NCI-H2107 (cell line): ENCODE measurements around the gene MRPL20.
"Not testable (repeated sequence)": the region's sequence is repeated elsewhere in the genome, so short reads cannot be mapped to it uniquely, and the experiment has no call there.

Experiments used
- DNase-seq: peaks from one replicate; lab custom pipeline; 2025; lab: John Stamatoyannopoulos, UW

Gene MRPL20

DNA sequence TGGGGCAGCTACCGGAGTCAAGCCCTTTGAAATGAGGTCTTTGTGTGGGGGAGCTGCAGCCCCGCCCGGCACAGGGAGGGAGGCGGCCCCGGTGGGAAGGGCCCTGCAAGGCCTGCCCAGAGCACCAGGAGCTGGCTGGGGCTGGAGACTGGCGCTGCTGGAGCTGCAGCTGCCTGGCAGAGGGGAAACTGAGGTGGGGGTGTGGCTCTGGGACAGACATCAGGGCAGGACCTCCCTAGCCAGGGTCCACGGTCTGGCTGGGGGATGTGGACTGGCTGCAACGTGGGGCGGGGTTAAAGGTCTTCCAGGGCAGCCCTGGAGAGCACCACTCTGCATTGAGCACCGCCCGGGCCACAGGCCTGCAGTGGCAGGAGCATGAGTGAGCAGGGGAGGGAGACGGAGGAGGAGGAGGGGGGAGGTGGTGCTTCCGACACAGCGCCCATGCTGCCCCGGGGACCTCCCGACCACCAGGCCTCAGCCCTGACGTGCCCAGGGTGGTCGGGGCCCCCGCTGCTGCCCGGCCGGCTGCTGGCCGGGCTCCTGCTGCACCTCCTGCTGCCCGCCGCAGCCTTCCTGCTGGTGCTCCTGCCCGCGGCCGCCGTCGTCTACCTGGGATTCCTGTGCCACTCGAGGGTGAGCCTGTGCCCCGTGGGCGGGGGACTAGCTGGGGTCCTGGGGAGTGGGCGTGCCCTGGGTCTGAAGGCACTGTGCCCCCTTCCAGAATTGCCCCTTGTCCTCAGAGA lies 18.8 kb upstream of the MRPL20 start:
- DNase-seq: no peak

DNA sequence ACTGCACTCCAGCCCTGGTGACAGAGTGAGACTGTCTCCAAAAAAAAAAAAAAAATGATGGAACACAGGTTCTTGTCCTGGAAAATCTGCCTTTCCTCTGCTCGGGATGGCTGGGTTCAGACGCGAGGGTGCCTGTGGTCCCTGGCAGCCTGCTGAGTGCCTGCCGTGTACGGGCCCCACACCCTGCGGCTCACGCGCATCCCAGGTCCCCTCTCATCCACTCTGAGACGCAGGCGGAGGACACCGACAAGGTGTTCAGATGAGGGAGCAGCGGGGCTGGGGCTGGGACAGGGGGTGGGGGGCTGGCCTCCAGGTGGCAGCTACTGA lies 18.3 kb upstream of the MRPL20 start:
- DNase-seq: no peak

DNA sequence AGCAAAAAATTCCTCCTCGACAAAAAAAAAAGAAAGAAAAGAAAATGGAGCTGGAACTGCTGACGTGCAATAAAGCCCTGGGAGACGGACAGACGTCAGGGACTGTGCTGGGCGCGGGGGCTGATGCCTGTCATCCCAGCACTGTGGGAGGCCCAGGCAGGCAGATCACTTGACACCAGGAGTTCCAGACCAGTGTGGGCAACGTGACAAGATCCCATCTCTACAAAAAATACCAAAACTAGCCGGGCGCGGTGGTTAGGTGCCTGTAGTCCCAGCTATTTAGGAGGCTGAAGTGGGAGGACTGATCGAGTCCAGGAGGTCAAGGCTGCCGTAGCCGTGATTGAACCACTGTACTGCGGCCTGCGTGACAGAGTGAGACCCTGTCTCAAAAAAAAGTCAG lies 17.6 kb upstream of the MRPL20 start:
- DNase-seq: no peak

DNA sequence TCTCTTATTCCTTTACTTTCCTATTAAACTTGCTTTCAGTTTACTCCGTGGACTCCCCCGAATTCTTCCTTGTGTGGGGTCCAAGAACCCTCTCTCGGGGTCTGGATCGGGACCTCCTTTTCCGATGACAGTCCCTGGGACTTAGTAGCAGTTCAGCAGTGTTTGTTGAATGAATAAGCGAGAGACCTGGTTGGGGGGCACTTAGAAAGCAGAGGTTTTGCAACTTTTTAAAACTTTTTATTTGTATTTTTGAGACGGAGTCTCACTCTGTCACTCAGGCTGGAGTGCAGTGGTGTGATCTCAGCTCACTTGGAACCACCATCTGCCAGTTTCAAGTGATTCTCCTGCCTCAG lies 16.1 kb upstream of the MRPL20 start:
- no peak for DNase-seq

DNA sequence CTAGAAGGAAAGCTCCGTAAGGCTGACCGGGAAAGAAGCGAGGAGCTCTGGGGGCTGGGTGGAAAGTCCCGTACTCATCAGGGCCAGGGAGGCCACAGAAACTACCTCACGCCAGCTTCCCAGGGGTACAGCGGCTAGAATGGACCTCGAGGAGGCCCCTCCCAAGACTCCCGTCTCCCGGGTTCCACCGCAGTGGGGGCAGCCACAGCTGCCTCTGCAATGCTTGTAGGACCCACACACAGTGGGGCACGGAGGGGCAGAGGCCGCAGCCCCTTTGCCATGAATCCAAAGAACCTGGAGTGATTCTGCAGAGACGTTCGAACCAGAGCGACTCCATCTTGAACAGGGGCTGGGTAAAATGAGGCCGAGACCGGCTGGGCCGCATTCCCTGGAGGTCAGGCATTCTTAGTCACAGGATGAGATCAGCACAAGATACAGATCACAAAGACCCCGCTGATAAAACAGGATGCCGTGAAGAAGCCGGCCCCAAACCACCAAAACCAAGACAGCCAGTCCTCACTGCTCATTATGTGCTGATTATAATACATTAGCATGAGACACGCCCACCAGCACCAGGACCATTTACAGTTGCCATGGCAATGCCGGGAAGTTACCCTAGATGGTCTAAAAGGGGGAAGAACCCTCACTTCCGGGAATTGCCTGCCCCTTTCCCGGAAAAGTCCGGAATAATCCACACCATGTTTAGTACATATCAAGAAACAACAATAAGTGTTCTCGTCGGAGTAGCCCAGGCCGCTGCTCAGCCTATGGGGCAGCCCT lies 15.6 kb upstream of the MRPL20 start:
- no peak for DNase-seq

DNA sequence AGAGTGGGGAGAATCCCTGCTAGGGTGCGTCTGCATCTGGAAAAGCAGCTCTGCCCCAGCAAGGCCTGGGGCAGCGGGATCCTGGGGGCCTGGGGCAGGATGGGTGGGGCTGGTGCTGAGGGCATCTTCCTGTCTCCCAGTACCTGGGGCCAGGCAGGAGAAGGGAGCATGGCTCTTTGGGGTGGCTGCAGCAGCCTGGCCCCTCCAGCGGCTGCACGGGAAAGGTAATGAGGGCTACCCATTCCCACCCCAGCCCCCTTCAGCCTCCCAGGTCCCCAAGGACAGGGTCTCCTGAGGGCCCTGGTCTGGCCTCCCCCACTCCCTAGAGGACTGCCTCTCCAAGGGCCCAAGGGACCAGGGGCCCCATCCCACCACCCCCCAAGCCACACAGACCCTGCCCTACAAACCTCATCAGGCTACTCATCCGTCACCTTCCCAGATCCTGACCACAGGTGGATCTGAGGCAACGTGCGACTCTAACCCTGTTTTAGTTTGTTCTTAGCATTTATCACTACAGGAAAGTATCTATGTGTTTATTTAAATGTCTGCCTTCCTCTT lies 14.9 kb upstream of the MRPL20 start:
- DNase-seq: no peak

DNA sequence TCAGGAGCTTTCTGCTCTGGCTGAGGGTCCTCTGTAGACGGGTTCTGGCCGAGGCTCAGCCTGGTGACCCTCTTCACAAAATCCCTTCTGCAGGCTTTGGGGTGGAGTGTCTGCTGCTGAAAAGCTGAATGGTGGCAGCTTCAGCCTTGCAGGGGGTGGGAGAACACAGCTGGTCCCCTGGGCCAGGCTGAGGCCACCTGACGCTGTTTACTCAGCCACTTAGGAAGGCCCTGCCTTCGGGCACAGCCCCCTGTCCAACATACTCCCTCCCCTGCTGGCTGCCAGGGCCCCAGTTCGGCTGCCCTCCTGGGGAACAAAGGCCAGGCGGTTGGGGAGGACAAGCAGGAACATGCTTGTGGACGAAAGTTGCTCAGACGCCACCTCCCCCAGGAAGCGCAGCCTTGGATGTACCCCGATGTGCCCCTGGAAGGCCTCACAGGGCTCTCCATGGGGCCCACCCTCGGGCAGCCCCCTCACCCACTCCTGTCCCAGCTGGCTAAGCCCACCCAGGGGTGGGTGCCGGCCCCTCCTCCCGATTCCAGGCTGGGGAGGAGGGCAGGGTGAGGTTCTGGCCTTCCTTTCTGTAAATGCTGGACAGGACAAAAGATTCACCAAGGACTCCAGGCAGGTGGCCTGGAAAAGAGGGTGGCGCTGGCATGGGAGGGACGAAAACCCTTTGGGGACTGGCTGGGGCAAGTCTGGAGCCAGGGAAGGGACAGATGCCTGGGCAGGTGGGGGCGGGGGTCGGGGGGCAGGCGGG lies 14.2 kb upstream of the MRPL20 start, which contains the start of gene ANKRD65:
ANKRD65 (minus strand) TSS at position 130 of the 760 bp plus-strand sequence. CDS start 271 bp downstream, outside the sequence.
- no peak for DNase-seq

DNA sequence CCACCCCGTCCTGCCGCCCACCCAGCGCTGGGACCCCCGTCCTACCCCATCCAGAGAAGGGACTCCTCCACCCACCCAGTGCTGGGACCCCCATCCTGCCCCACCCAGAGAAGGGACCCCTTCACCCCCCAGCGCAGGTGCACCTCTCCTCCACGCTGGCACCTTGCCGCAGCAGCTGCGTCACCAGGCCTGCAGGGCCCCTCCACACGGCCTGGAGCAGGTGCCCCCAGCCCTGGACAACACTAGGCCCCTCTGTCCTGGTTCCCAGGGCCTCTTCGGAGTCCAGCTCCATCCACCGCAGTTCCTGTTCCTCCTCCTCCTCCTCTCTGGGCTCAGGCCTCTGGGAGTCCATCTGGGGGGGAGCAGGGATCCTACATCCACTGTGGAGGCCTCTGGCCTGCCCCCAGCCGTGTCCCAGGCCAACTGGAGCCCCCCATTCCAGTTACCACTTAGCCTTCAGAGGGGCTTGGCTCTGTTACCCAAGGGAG lies 13.6 kb upstream of the MRPL20 start:
- no peak for DNase-seq

DNA sequence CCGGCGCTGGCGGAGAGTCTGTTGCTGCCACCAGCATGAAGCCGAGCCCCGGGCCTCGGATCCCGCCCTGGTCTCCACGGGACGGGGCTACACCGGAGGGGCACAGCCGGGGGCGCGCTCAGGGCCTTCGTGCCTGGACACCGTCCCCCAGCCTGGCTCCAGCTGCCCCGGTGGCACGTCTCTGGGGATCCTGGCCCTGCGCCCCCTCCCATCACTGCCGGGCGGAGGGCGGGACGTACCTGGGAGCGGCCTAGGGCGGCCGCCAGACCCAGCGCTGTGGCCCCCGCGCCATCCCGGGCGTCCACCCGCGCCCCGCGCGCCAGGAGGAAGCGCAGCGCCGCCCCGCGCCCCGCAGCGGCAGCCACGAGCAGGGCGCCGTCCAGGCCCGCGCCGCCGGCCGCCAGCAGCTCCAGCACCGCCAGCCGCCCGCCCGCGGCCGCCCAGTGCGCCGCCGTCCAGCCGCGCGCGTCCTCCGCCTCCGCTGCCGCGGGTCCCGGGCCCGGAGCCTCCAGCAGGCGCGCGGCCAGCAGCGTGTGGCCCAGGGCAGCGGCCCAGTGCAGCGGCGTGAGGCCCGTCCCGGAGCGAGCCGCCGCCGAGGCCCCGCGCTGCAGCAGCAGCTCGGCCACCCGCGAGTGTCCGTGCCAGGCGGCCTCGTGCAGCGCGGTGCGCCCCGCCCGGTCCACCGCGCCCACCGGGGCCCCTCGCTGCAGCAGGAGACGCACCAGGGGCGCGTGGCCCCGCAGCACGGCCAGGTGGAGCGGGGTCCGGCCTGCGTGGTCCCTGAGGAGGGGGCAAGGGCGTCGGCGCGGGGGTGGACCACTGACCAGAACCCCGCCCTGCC lies 12.9 kb upstream of the MRPL20 start:
- DNase-seq: no peak

DNA sequence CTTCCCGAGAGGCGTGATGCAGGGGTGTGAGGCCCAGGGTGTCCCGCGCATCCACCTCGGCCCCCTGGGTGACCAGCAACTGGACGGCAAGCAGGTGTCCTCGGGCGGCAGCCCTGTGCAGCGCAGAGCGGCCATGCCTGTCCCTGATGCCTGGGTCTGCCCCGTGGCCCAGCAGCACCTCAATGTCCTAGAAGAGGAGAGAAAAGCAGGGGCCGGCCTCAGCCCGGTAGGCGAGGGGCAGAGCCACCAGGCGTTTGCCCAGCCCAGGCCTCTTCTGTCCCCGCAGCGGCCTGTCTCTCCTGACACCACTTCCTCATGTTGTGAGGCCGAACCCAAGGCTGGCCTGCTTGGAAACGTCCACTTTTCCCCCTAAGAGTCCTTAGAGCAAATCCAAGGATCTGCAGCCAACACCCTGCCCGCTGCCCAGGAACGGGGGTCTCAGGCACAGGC lies 12.3 kb upstream of the MRPL20 start:
- DNase-seq: no peak

DNA sequence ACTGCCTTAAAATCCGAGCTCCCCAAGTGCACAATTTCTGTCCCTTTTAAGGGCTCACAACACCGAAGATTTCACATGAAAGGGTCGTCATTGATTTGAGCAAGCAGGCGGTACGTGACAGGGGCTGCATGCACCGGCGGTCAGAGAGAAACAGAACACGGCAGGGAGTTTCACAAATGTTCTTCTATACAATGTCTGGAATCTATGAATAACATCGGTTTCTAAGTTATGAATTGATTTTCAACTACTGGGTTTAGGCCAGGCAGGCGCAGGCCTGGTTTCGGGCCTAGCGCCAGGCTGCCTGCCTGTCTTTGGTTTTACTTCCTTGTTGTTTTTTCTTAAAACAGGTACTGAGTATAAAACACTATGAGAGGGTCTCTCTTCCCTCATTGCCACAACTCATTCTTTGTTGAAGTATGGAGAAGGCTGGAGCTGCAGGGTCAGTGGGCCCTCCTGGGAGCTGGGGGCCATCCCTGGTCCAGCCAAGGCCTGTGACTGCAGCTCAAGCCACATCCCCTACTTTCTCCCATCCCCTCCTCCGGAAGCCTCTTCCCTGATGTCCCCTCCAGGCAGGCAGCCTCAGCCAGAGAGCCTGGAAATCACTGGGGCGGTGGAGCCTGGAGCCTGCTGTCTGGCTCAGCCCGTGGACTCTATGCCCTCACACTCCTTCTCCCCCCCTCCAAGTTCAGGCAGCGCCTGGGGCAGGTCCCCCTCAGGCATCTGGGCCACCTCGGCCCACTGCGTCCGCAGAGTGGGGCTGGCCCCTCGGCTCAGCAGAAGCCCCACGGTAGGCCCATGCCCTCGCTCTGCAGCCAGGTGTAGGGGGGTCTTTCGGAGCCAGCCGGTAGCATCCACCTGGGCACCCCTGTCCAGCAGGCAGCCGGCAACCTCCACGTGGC lies 11.6 kb upstream of the MRPL20 start:
- DNase-seq: no peak

DNA sequence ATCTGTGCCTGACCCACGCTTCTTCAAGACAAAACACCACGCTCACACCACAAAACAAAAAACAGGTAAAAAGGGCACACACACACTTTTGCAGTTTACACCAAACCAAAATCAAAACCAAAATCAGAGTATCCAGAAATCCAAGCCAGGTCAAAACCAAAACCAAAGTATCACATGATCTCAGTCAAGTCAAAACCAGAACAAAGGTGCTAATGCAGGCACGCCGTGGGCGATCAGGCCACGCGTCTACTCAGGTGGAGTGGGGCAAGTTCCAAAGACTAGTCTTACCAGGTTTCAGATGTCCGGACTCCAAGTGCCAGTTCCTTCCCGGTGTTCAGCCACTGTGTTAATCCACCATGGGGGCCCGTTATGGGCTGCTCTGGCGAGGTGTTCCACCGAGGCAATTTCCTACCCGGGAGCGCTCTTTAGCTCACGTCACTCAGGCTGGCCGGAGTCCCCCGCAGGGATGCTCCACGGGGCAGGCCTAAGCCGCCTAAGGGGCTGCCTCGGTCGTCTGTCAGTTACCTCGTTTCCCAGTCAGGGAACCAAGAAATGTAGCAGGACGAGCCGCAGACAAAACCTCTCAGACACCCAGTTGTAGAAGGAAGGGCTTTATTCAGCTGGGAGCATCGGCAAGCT lies 10.9 kb upstream of the MRPL20 start:
- DNase-seq: not testable (repeated sequence)

DNA sequence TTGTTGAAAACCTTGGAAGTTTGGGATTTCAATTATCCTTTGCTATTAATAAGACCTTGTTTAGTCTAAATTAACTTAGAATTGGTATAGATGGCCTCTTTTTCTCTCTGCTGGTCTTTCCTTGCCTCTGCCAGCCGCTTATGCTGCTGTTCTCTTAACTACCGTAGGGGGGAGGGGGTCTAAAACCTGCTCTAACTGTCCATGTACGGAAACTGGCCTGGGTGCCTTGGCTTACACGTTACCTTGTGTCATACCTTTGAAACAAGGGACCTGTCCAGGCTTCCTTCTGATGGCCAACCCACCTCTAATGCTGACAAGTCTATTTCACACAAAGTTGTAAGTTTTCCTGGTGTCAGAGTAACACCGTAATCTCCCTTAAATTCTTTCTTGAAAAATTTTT lies 10.3 kb upstream of the MRPL20 start:
- not testable (repeated sequence) for DNase-seq

DNA sequence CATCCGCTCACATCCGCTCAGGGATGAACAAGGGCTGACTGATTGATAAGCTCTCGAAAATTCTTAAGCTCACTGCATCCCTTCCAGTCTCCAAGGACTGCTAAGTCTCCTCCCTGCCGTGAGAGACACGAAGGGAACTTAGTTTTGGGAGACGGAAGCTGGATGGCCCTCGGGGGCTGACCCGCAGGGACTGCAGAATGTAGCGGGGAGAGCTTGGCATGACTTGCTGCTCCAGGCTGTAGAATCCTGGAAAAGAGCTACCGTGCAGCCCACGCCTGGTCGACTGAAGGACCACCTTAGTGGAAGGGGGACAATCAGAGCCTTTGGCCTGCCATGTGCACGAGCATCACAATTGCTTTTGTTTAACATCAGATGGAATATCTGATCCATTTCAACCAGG lies 8.7 kb upstream of the MRPL20 start:
- no peak for DNase-seq

DNA sequence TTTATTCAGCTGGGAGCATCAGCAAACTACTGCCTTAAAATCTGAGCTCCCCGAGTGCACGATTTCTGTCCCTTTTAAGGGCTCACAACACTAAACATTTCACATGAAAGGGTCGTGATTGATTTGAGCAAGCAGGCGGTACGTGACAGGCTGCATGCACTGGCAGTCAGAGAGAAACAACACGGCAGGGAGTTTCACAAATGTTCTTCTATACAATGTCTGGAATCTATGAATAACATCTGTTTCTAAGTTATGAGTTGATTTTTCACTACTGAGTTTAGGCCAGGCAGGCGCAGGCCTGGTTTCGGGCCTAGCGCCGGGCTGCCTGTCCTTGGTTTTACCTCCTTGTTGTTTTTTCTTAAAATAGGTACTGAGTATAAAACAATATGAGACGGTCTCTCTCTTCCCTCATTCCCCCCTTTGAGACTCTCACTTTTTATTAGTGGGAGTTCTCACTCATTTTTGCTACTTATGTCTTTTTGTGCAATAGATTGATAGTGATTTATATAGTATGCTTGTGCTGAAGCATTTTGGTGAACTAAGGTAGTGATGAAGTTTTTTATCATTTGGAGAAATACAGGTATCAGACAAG lies 5.3 kb upstream of the MRPL20 start:
- DNase-seq: not testable (repeated sequence)

DNA sequence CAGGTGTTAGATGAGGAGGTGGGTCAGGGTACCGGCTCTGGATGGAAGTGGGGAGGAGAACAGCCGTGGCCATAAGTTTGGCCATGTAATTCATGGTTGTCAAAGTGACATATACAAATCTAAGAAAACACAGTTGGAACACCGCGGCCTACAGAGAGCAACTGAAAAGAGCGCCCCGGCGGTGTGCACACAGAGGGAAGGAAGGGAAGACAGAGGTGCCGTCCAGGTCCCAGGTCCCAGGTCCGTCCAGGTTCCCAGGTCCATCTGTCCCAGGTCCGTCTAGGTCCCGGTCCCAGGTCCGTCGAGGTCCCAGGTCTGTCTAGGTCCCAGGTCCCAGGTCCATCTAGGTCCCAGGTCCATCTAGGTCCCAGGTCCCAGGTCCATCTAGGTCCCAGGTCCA lies 4.5 kb upstream of the MRPL20 start:
- no peak for DNase-seq

DNA sequence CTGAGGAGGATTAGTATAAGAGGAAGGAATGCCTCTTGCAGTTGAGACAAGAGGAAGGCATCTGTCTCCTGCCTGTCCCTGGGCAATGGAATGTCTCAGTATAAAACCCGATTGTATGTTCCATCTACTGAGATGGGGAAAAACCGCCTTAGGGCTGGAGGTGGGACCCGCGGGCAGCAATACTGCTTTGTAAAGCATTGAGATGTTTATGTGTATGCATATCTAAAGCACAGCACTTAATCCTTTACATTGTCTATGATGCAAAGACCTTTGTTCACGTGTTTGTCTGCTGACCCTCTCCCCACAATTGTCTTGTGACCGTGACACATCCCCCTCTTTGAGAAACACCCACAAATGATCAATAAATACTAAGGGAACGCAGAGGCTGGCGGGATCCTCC lies 3.1 kb upstream of the MRPL20 start:
- not testable (repeated sequence) for DNase-seq

DNA sequence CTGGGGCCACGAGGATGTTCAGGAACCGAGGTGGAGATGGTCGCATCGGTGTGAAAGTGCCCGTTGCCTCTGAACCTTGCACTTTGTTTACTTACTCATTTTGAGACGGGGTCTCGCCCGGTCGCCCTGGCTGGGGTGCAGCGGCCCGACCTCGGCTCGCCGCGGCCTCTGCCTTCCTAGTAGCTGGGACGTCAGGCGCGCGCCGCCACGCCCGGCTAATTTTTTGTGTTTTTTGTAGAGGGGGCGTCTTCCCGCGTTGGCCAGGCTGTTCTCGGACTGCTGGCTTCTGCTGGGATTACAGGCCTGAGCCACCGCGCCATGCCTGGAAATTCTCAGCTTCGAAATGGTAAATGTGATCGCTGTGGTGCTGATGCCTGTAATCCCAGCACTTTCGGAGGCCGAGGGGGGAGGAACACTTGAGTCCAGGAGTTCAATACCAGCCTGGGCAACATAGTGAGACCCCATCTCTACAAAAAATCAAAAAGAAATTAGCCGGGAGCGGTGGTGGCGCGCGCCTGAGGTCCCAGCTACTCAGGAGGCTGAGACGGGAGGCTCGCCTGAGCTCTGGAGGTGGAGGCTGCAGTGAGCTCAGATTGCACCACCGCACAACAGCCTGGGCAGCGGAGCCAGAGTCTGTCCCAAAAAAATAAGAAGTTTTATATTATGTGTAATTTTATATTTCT lies 684 bp upstream of the MRPL20 start:
- DNase-seq: no peak
